HG02610 (cell line): Measurements from ENCODE around the gene CSTB.

Experiments
- ATAC-seq: cut with Tn5 transposase; IDR thresholded peaks from one replicate; pipeline ENCODE4 v1.9.1; 2021; ENCODE audit warnings: mild to moderate bottlenecking, moderate library complexity; ENCODE audit not compliant: unreplicated experiment

Gene CSTB

GRCh38 chr21:43752758-43753438 lies 23.2 kb downstream of the CSTB start:
- no peak for ATAC-seq

GRCh38 chr21:43751955-43752591 lies 24.0 kb downstream of the CSTB start:
- no peak for ATAC-seq

- ATAC-seq, result no peak
These were observed 25.6 kb downstream of the CSTB start for GRCh38 chr21:43750339-43751033.

- ATAC-seq, result no peak
These were observed 26.4 kb downstream of the CSTB start for GRCh38 chr21:43749651-43750262.

GRCh38 chr21:43748622-43749021 lies 27.5 kb downstream of the CSTB start:
- ATAC-seq, result no peak

GRCh38 chr21:43745772-43746517 lies 30.2 kb downstream of the CSTB start:
- no peak for ATAC-seq

- no peak for ATAC-seq
These were observed 31.4 kb downstream of the CSTB start for GRCh38 chr21:43744725-43745124.

GRCh38 chr21:43743947-43744346 lies 32.2 kb downstream of the CSTB start:
- ATAC-seq, result no peak

GRCh38 chr21:43741423-43742096 lies 34.5 kb downstream of the CSTB start:
- ATAC-seq, result no peak

GRCh38 chr21:43740497-43741156 lies 35.5 kb downstream of the CSTB start:
- no peak for ATAC-seq

GRCh38 chr21:43739621-43740435 lies 36.3 kb downstream of the CSTB start:
- ATAC-seq, result no peak

GRCh38 chr21:43737158-43737950 lies 38.8 kb downstream of the CSTB start:
- no peak for ATAC-seq

- no peak for ATAC-seq
These were observed 39.8 kb downstream of the CSTB start for GRCh38 chr21:43736224-43736883.

- no peak for ATAC-seq
These were observed 40.6 kb downstream of the CSTB start for GRCh38 chr21:43735236-43736091.

GRCh38 chr21:43734928-43735229 lies 41.2 kb downstream of the CSTB start:
- ATAC-seq, result no peak

GRCh38 chr21:43734131-43734927 lies 41.8 kb downstream of the CSTB start:
- no peak for ATAC-seq
